ENCODE data around the gene RIPOR3.

The RIPOR3 gene

DNA sequence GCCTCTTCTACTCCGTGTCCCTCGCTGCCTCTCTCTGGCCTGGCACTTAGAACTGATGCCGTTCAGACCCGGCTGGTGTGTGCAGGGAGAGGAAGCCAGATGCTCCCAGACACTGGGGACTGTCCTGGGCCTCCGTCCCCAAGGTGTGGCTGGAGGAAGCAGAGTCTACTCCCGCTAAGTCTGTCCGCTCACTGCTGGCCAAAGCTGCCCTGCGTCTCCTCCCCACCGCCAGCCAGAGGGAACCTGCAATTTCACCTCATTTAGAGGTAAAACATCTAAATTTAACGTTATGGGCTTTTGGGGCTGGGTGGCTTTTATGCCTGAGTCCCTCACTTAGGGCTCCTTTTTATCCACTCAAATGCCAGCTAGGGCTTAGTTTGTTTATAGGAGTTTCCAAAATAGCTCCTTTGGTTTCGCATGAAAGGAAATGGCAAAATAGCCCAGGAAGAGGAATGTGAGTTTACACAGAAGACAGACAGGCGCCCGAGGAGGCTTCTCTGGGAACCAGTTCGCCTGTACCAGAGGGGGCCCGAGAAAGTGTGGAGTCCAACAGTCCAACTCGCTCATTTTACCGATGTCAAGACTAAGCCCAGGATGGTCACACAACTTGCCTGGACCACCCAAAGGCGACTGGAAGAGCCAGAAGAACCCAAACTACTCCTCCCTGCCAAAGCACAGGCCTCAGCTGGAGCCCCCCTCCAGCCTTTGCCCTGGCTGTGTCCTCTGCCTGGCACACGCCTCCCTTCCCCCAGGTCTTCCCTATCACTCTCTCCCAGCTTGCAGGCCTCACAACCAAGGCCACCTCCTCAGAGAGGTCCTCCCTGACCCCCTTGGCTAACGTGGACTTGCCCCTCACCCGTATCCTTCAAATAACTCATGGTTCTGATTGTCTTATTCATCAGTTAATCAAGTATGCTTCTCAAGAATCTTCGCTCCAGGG, 54.5 kb downstream of the RIPOR3 start:
- no peak for TF ChIP-seq TAF1 (IDR thresholded peaks at IDR 0.05; ENCODE audit: borderline replicate concordance, low read depth, low read length)
- TF ChIP-seq POLR2AphosphoS5 (IDR thresholded peaks at IDR 0.05; ENCODE audit: low read depth, low read length) = no peak
- no peak for TF ChIP-seq POLR2A (IDR thresholded peaks at IDR 0.05; ENCODE audit: low read depth, low read length)
- FAIRE-seq (no peak), DNase-seq (ENCODE audit: insufficient read length) (no peak)

DNA sequence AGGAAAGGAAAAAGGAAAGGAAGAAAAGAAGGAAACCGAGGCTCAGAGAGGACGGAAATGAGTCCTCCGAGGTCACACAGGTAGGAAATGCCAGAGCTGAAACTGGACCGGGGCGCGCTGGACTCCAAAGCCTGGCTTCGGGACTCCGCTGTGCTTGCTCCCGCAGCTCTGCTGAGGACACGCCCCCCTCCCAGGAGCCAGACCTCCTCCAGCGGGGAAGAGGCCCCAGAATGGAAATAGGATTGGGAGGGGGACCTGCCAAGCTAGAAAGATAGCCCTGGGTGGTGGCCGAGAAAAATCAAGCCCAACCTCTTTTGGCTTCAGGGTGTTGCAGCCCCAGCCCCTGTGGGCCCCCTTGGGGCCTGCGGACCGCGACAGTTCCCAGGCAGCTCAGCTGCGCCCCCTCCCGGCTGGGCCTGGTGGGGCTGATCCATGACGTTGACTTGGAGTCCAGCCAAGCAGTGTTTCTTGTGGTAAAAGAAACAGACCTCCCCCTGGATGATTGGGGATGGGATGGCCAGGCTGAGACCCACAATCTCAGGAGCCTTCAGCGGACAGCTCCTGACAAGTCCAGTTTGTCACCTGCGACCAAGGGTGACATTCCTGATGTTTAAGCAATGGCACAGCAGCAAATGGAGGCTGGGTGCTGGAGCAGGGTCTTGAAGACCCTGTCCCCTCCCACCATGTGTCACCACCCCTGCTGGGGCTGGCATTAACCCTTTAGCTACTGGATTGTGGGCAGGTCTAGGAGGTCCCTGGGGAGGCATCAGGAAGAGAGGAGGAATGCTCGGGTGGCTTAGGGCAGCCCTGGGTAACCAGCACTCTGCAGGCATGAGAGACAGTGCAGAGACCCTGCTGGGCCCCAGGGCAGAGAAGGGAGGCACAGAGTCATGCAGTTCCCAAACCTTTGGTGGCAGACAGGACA, 55.4 kb downstream of the RIPOR3 start:
- DNase-seq (ENCODE audit: insufficient read length) (peak; percentile 69), FAIRE-seq (no peak)
- TF ChIP-seq POLR2AphosphoS5 (IDR thresholded peaks at IDR 0.05; ENCODE audit: low read depth, low read length) (no peak), POLR2A (IDR thresholded peaks at IDR 0.05; ENCODE audit: low read depth, low read length) (no peak), TAF1 (IDR thresholded peaks at IDR 0.05; ENCODE audit: borderline replicate concordance, low read depth, low read length) (no peak)

DNA sequence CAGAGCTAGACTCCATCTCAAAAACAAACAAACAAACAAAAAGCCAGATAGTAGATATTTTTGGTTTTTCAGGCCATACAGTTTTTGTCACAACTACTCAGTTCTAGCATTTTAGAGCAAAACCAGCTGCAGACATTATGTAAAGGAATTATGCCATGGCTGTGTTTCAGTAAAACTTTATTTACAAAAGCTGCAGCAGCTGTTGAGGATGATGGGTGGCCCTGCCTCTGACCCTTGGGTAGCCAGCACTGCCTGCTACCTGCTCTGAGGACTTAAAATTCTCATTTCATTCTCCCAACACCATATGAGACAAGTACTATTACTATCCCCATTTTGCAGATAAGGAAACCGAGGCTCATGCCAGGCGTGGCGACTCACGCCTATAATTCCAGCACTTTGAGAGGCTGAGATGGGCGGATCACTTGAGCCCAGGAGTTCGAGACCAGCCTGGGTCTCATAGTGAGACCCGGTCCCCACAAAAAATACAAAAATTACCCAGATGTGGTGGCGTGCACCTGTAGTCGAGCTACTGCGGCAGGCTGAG, 56.3 kb downstream of the RIPOR3 start:
- TF ChIP-seq TAF1 (IDR thresholded peaks at IDR 0.05; ENCODE audit: borderline replicate concordance, low read depth, low read length) = no peak
- no peak for TF ChIP-seq POLR2AphosphoS5 (IDR thresholded peaks at IDR 0.05; ENCODE audit: low read depth, low read length)
- no peak for TF ChIP-seq POLR2A (IDR thresholded peaks at IDR 0.05; ENCODE audit: low read depth, low read length)
- DNase-seq (ENCODE audit: insufficient read length) = no peak
- FAIRE-seq = no peak

DNA sequence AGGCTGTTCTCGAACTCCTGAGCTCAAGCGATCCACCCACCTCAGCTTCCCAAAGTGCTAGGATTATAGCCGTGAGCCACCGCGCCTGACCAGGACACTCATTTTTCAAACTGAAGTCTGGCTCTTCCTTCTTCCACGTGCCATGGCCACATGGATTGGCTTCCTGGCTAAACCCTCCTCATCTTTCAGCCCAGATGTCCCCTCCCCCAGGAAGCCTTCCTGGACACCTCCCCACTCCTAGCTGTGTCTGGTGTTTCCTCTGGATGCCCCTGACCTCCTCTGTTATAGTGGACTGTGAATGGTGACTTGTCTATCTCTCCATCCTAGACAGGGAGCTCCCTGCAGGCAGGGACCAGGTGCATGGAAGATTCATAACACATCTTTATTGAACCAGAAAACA, 57.2 kb downstream of the RIPOR3 start:
- no peak for TF ChIP-seq POLR2A (IDR thresholded peaks at IDR 0.05; ENCODE audit: low read depth, low read length)
- TF ChIP-seq TAF1 (IDR thresholded peaks at IDR 0.05; ENCODE audit: borderline replicate concordance, low read depth, low read length) = no peak
- no peak for TF ChIP-seq POLR2AphosphoS5 (IDR thresholded peaks at IDR 0.05; ENCODE audit: low read depth, low read length)
- FAIRE-seq (no peak), DNase-seq (ENCODE audit: insufficient read length) (no peak)

DNA sequence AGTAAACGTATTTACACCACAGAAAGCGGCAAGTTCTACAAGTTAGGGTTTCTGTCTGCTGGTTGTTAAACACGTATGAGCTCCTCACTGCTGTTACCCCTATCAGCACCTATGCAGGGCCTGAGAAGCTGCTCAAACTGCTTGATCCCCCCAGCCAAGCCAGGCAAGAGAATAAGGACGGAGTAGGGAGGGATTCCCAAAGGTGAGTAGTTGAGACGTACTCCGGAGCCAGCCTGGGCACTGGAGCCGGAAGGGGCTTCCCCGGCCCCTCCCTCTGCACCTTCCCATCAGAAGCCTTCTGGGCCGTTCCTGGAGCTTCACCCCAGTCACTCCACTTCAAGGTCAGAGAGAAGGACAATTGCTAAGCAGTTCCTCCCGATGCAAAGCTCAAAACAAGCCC, 58.0 kb downstream of the RIPOR3 start:
- DNase-seq (ENCODE audit: insufficient read length) = no peak
- TF ChIP-seq TAF1 (IDR thresholded peaks at IDR 0.05; ENCODE audit: borderline replicate concordance, low read depth, low read length) = no peak
- FAIRE-seq = no peak

DNA sequence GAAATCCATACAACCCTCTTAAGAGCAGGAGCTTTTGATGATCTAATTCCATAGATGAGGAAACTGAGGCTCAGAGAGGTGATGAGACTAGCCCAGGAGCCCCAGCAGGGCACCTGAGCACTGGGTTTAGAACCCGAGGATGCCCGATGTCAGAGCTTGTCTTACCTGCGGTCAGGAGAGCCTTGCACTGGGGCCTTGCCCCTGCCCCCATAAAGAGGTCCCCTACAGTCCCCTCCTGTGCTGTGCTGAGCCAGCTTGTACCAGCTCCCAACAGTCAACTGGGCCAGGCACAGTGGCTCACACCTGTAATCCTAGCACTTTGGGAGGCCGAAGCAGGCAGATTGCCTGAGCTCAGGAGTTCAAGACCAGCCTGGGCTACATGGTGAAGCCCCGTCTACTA, 58.6 kb downstream of the RIPOR3 start:
- no peak for TF ChIP-seq TAF1 (IDR thresholded peaks at IDR 0.05; ENCODE audit: borderline replicate concordance, low read depth, low read length)
- no peak for TF ChIP-seq POLR2A (IDR thresholded peaks at IDR 0.05; ENCODE audit: low read depth, low read length)
- TF ChIP-seq POLR2AphosphoS5 (IDR thresholded peaks at IDR 0.05; ENCODE audit: low read depth, low read length) = no peak
- FAIRE-seq = no peak

DNA sequence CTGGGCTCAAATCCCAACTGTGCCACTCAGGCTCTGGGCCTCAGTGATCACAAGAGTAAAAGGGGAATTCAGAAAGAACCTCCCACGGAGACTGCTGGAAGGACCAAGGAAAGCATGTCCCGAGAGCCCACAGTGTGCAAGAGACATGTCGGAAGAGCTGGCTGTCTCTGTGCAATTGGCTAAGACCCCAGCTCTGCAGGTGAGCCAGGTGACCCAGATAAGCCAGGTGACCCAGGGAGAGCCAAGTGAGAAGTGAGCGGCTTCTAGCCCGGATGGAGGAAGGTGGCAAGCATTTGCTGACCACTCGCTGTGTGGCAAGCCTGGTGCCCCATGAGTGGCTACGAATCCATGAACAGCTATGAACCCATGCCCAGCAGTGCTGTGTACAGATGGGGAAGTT, 59.1 kb downstream of the RIPOR3 start:
- no peak for TF ChIP-seq POLR2A (IDR thresholded peaks at IDR 0.05; ENCODE audit: low read depth, low read length)
- TF ChIP-seq POLR2AphosphoS5 (IDR thresholded peaks at IDR 0.05; ENCODE audit: low read depth, low read length) = no peak
- TF ChIP-seq TAF1 (IDR thresholded peaks at IDR 0.05; ENCODE audit: borderline replicate concordance, low read depth, low read length) = no peak
- no peak for DNase-seq (ENCODE audit: insufficient read length)
- no peak for FAIRE-seq

More for the DNA sequence above, 58.6 kb downstream of the RIPOR3 start:
- DNase-seq (ENCODE audit: insufficient read length) = no peak

DNA sequence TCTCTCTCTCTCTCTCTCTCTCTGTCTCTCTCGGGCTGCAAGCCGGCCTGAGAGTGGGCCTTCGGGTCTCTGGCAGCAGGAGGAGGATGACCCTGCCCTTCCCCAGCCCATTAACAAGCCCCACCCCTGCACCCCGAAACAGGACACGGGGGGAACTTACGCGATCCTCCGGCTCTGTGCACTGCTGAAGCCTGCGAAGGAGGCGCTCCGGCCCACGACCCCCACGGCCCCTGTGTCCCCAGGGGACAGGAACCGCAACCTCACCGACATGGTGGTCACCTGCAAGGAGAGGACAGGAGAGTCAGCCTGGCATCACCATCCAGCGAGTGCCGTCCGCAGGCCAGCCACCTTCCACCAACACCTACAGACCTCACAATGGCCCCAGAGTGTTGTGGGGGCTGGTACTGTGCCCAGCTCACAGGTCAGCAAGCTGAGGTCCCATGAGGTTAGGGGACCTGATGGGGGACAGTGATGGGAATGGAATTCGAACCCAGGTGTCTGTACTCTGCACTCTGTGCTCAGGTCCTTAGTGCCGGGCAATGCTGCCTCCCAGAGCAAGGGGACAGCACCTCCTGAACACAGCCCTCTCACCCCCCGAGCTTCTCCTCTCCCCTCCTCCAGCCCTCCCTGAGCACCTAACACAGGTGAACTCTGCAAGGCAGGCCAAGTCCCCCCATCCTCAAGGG, 60.6 kb downstream of the RIPOR3 start:
- TF ChIP-seq TAF1 (IDR thresholded peaks at IDR 0.05; ENCODE audit: borderline replicate concordance, low read depth, low read length) (no peak), POLR2A (IDR thresholded peaks at IDR 0.05; ENCODE audit: low read depth, low read length) (no peak), POLR2AphosphoS5 (IDR thresholded peaks at IDR 0.05; ENCODE audit: low read depth, low read length) (no peak)
- DNase-seq (ENCODE audit: insufficient read length) (no peak), FAIRE-seq (no peak)

DNA sequence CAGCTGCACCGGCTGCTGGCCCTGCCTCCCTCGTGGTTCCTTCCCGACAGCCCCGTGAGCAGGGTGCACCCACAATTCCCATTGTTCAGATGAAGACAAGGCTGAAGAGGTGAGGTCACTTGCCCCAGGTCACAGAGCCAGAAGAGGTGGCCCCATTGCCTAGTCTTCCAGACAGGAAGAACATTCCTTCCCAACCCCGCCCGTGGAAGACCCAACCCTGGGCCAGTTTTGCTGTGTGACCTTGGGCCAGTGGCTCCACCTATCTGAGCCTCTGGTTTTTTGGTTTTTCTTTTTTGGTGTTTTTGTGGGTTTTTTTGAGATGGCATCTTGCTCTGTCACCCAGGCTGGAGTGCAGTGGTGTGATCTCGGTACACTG, 61.7 kb downstream of the RIPOR3 start:
- FAIRE-seq (no peak), DNase-seq (ENCODE audit: insufficient read length) (no peak)
- TF ChIP-seq POLR2AphosphoS5 (IDR thresholded peaks at IDR 0.05; ENCODE audit: low read depth, low read length) (no peak), TAF1 (IDR thresholded peaks at IDR 0.05; ENCODE audit: borderline replicate concordance, low read depth, low read length) (no peak), POLR2A (IDR thresholded peaks at IDR 0.05; ENCODE audit: low read depth, low read length) (no peak)

DNA sequence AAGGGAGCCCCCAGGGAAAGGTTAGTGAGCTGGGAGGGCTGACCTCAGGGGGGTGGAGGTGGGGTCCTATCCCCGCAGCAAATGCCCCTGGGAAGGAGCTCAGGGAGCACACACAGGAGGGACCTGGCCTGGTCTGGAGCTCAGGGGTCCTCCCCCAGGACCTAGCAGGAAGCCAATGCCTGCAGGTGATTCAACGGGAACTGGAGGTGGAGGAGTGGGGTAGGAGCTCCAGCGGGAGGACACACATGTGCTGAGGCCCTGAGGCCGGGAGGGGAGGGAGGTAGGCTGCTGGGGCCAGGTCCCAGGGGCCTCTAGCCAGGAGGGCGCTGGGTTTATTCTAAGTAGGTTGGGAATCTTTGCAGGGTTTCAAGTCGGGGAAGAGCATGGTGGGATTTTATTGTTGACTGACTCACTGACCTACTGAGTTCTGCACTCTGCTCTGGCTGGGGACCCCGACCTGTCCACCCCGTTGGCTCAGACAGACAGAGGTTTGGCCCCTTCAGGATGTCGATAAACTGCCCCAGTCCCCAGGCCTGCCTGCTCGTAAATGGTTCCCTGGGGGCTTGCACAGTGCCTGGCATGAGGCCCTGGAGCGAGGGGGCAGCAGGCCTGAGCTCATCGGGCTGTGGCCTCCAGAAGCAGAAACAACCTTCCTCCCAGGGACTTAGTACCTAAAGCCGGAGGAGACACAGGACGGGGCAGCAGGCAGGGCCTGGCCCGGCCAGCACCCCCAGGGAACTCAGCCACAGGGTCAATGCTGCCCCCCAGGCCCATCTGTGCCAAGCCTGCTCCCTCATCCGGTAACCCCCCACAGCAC, 62.3 kb downstream of the RIPOR3 start:
- TF ChIP-seq POLR2AphosphoS5 (IDR thresholded peaks at IDR 0.05; ENCODE audit: low read depth, low read length) (no peak), POLR2A (IDR thresholded peaks at IDR 0.05; ENCODE audit: low read depth, low read length) (no peak), TAF1 (IDR thresholded peaks at IDR 0.05; ENCODE audit: borderline replicate concordance, low read depth, low read length) (no peak)
- no peak for FAIRE-seq
- DNase-seq (ENCODE audit: insufficient read length) = no peak
